MM.1S (cell line): ENCODE results near the gene LPIN1.

ENCODE experiments used
- DNase-seq: peaks from one replicate; pipeline ENCODE4 v3.0.0-alpha.2; 2015
- H2AFZ ChIP-seq: fragments of 300-600 bp; sonication (generic); 2 replicates; pipeline ENCODE4 v1.6.0; 2016; ENCODE audit warnings: antibody characterized with exemption, low read length
- H3F3A ChIP-seq: fragments of 300-600 bp; sonication (generic); 2 replicates; pipeline ENCODE4 v1.6.1; 2016; ENCODE audit warnings: mild to moderate bottlenecking, antibody characterized with exemption, low read length, moderate library complexity, mixed read lengths; ENCODE audit not compliant: insufficient read depth
- H3K27ac ChIP-seq: fragments of 300-600 bp; sonication (generic); 2 replicates; pipeline ENCODE4 v1.5.1; 2016; ENCODE audit warnings: mild to moderate bottlenecking, low read length
- H3K27me3 ChIP-seq: fragments of 300-600 bp; sonication (generic); replicated peaks from 2 replicates; pipeline ENCODE4 v1.6.0; 2016; ENCODE audit warnings: low read length; ENCODE audit not compliant: insufficient read depth
- H3K36me3 ChIP-seq: fragments of 300-600 bp; sonication (generic); replicated peaks from 2 replicates; pipeline ENCODE4 v1.6.1; 2016; ENCODE audit warnings: mild to moderate bottlenecking, low read length, mixed read lengths; ENCODE audit not compliant: insufficient read depth
- H3K4me1 ChIP-seq: fragments of 300-600 bp; sonication (generic); 2 replicates; pipeline ENCODE4 v1.6.1; 2016; ENCODE audit warnings: low read length, mixed read lengths
- H3K4me2 ChIP-seq: fragments of 300-600 bp; sonication (generic); 2 replicates; pipeline ENCODE4 v1.6.0; 2016; ENCODE audit warnings: low read depth, low read length
- H3K4me3 ChIP-seq: fragments of 300-600 bp; sonication (generic); 2 replicates; pipeline ENCODE4 v1.5.1; 2016; ENCODE audit warnings: low read length, mixed read lengths
- H3K79me2 ChIP-seq: fragments of 300-600 bp; sonication (generic); 2 replicates; pipeline ENCODE4 v1.6.1; 2016; ENCODE audit warnings: mixed run types, low read length, mixed read lengths
- H3K9ac ChIP-seq: fragments of 300-600 bp; sonication (generic); 2 replicates; pipeline ENCODE4 v1.6.1; 2016; ENCODE audit warnings: low read length, mixed read lengths
- H3K9me2 ChIP-seq: fragments of 300-600 bp; sonication (generic); replicated peaks from 2 replicates; pipeline ENCODE4 v1.6.1; 2016; ENCODE audit warnings: mild to moderate bottlenecking, low read length, mixed read lengths; ENCODE audit not compliant: insufficient read depth
- H3K9me3 ChIP-seq: fragments of 300-600 bp; sonication (generic); replicated peaks from 2 replicates; pipeline ENCODE4 v1.6.1; 2016; ENCODE audit warnings: mild to moderate bottlenecking, low read length, mixed read lengths; ENCODE audit not compliant: insufficient read depth
- H4K20me1 ChIP-seq: fragments of 300-600 bp; sonication (generic); 2 replicates; pipeline ENCODE4 v1.6.1; 2016; ENCODE audit warnings: mild to moderate bottlenecking, low read length, moderate library complexity, mixed read lengths; ENCODE audit not compliant: insufficient read depth
- CTCF ChIP-seq: fragments of 300-600 bp; sonication (generic); IDR thresholded peaks from 2 replicates; pipeline ENCODE4 v1.5.1; 2016; ENCODE audit warnings: antibody characterized with exemption, low read length, mixed read lengths
- EZH2 ChIP-seq: fragments of 300-600 bp; sonication (generic); optimal IDR thresholded peaks from 2 replicates; pipeline ENCODE3; 2017; ENCODE audit warnings: low read depth, mild to moderate bottlenecking, antibody characterized with exemption, low read length, mixed read lengths
- EZH2phosphoT487 ChIP-seq: fragments of 300-600 bp; sonication (generic); IDR thresholded peaks from 2 replicates; pipeline ENCODE4 v1.6.1; 2018; ENCODE audit warnings: antibody characterized with exemption, low read length

LPIN1 gene

GRCh38 chr2:11866358-11867335, 120.2 kb downstream of the LPIN1 start:
- no peaks in the 10 kb centered on the region for H3K4me1 ChIP-seq

GRCh38 chr2:11867926-11868325, 121.5 kb downstream of the LPIN1 start:
- Histone ChIP-seq H3K36me3 (no peaks in the 10 kb centered on the region), H3K9me2 (no peaks in the 10 kb centered on the region), H4K20me1 (no peaks in the 10 kb centered on the region), H3K4me1 (no peaks in the 10 kb centered on the region), H3K27me3 (no peaks in the 10 kb centered on the region), H3K9me3 (no peaks in the 10 kb centered on the region), H3K27ac (no peak overlapping the region), H3K4me3 (no peak overlapping the region), H3K79me2 (no peaks in the 10 kb centered on the region), H3F3A (no peaks in the 10 kb centered on the region), H3K9ac (no peak overlapping the region), H3K4me2 (no peak overlapping the region), H2AFZ (no peak overlapping the region)
- no peak for TF ChIP-seq EZH2
- TF ChIP-seq EZH2phosphoT487 = no peak
- no peak for TF ChIP-seq CTCF
- no peak for DNase-seq

More at GRCh38 chr2:11866358-11867335, 120.2 kb downstream of the LPIN1 start:
- no peak overlapping the region for H2AFZ ChIP-seq
- H3F3A ChIP-seq = no peaks in the 10 kb centered on the region
- no peak overlapping the region for H3K4me3 ChIP-seq
- H3K79me2 ChIP-seq = no peaks in the 10 kb centered on the region
- H3K4me2 ChIP-seq = no peak overlapping the region
- H3K9ac ChIP-seq = no peak overlapping the region
- DNase-seq = no peak
- no peaks in the 10 kb centered on the region for H3K9me3 ChIP-seq
- H3K9me2 ChIP-seq = no peaks in the 10 kb centered on the region
- no peak overlapping the region for H3K27ac ChIP-seq
- no peaks in the 10 kb centered on the region for H4K20me1 ChIP-seq
- H3K27me3 ChIP-seq = no peaks in the 10 kb centered on the region
- TF ChIP-seq EZH2phosphoT487 = no peak
- no peak for TF ChIP-seq CTCF
- TF ChIP-seq EZH2 = no peak
- no peaks in the 10 kb centered on the region for H3K36me3 ChIP-seq

- H2AFZ ChIP-seq = no peak overlapping the region
- H3K36me3 ChIP-seq = no peaks in the 10 kb centered on the region
- no peaks in the 10 kb centered on the region for H3K4me1 ChIP-seq
- no peak overlapping the region for H3K4me3 ChIP-seq
- H3K9me3 ChIP-seq = no peaks in the 10 kb centered on the region
- DNase-seq = no peak
- no peak overlapping the region for H3K4me2 ChIP-seq
- TF ChIP-seq CTCF (no peak), EZH2phosphoT487 (no peak), EZH2 (no peak)
- no peak overlapping the region for H3K27ac ChIP-seq
- no peaks in the 10 kb centered on the region for H3K79me2 ChIP-seq
- H3K27me3 ChIP-seq = no peaks in the 10 kb centered on the region
- H3F3A ChIP-seq = no peaks in the 10 kb centered on the region
- no peak overlapping the region for H3K9ac ChIP-seq
- no peaks in the 10 kb centered on the region for H4K20me1 ChIP-seq
- no peaks in the 10 kb centered on the region for H3K9me2 ChIP-seq
These were observed 123.1 kb downstream of the LPIN1 start for GRCh38 chr2:11869391-11869991.
